Activated CD8-positive, alpha-beta memory T cell treated with anti-CD3 and anti-CD28 coated beads, Interleukin-2, amount 50 U/mL, for 1 hour (primary cell): ENCODE data around the gene MGAT3.
"Not testable (repeated sequence)": the region's sequence is repeated elsewhere in the genome, so short reads cannot be mapped to it uniquely, and the experiment has no call there.

Source experiments
- DNase-seq: peaks from one replicate; pipeline ENCODE4 v3.0.0-alpha.2; 2020; ENCODE audit errors: extremely low read depth

MGAT3 gene

GRCh38 chr22:39513791-39514190, 57.0 kb downstream of the MGAT3 start:
- no peak for DNase-seq

DNA sequence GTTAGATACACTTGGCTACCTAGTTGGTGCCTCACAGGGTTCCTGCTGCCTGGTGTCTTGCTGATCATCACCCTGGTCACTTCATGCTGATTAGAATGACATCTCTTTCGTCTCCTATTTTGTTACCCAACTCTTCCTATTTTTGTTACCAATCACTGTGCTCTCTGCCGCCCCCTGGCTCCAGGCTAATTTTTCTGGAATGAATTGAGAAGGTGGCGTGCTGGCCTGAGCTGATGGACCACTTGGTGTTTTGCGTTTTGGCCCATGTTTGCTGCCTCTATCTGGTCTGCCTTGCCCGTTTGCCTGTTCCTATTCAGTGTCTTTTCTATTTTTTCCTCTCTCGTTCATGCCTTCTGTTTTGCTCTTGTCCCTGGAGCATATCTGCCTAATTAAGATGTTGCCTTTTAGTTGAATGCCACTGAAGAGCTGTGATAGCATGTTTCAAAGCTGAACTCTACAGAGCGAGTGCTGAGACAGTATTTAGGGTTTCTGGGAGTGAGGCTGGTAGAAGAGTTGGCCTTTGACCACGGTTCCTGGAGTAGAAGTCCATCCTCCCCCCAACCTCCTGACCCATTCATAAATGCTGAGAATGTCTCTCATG, 57.7 kb downstream of the MGAT3 start:
- DNase-seq, result no peak

DNA sequence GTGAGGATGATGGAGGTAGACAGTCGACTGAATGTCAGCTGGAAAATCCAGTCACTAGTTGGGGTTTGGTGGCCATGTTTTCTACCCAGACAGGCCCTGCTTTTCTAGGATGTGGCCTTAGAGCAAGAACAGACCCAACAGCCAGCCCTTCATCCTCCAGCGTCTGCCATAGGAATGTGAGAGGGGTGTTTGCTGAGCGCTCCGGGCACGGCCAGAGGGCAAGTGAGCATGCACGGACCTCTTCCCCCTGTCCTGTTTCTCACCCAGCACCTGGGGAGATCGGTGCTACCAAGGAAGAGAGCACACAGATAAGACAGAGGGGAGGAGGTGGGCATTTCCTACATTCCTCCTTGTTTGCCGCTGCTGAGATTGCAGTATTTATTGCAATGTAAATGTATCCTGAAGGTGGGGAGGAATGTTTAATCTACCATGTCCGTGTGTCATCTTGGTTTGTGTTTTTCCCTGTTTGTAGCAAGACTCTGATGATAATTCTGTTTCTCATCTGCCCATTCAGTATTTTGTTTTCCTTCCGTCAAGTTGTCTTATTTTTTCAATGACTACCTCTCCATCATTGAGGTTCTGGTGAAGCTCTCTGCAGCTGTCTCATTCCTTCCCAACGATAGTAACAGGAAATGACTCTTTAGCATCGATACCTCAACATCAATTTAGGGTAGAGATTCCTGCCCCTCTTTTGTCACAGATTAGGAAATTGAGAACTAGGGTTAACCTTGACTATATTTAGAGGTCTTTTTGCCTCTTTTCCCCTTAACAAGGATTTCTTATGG, 58.6 kb downstream of the MGAT3 start:
- no peak for DNase-seq

- no peak for DNase-seq
These were observed 60.7 kb downstream of the MGAT3 start for GRCh38 chr22:39517470-39517869.

DNA sequence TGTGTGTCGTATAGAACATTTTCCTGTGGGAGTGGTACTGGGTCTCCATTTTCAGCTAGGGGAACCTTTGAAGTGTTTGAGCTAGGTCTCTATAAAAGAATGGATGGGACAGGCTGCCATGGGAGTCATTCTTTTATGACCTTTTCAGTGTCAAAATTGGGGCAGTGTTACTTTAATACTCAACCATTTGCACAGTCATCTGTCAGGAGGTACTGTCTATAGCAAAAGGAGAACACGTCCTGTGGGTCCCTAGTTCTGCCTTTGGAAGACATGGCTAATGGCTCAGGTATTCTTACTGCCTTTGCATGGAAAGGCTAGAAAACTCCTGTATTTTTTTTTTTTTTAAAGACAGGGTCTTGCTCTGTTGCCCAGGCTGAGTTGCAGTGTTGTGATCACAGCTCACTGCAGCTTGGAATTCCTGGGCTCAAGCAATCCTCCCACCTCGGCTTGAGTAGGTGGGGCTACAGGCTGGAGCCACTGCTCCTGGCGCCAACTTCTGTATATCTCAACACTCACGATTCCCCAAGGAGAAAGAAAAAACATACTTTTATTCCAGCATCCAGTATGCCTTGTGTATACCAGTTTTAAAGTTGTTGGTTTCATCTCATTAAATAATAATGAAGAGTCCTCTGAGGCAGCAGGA, 61.5 kb downstream of the MGAT3 start:
- DNase-seq, result no peak

DNA sequence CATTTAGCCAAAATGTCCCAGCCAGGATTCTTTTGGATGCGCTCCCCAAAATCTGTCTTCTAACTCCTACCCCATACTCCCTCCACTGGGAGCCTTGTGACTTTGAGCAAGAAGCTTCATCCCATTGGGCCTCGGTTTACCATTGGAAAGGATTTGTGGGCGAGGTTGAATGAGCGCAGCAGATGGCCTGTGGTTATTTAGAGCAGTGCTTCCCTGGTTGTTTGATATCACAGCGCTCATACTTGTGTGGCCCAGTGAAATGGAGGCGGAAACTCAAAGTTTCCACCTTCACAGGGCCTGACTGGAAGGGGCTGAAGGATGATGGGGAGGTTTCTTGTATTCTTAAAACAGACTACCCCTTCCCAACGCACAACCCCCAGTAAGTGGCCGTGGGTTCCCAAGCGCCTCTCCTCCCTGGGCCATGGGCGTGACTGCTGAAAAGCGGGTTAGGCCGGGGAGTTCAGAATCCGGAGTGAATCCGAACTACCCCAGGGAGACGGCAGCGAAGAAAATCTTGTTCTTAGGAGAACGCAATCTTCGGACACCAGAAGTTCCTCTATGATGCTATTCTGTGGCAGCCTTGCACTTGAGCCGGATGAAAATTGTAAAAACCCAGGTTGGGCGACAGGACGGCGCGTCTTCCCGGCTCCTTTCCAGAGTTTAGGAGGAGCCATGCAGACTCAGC, 62.3 kb downstream of the MGAT3 start:
- no peak for DNase-seq

DNA sequence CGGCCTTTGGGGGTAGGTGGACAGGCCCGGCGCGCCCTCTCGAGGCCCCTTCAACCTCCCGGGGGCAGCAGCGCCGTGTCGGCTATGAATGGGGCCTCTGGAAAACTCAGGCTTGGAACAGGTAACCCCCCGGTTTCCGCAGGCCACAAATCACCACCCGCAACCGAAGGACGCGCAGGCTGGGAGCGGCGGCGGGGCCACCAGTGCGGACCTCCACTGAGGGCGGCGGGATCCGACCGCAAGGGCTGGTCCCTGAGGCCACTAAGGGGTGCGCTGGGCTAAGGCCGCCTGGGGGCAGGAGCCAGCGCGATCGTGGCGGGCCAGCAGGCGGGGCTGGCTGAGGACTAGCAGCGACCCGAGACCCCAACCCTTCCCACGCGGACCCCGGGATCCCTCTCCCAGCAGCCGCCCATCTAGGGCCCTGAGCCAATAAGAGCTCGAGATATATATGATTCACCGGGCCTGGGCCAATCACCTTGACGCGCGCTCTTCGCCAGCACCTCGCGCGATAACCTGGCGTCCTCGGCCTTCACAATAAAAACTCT, 62.9 kb downstream of the MGAT3 start:
- no peak for DNase-seq

GRCh38 chr22:39520226-39521105, 63.7 kb downstream of the MGAT3 start, which contains the start of gene ATF4:
Gene ATF4 (plus strand): TSS chr22:39520562. CDS start chr22:39521446, 884 bp downstream.
- peak; percentile 98 for DNase-seq

GRCh38 chr22:39521106-39521885, 64.5 kb downstream of the MGAT3 start:
- DNase-seq, result not testable (repeated sequence)

GRCh38 chr22:39522091-39522490, 65.3 kb downstream of the MGAT3 start:
- not testable (repeated sequence) for DNase-seq

- DNase-seq, result no peak
These were observed 65.9 kb downstream of the MGAT3 start for GRCh38 chr22:39522567-39523300.

GRCh38 chr22:39524089-39524752, 67.4 kb downstream of the MGAT3 start:
- DNase-seq, result no peak

DNA sequence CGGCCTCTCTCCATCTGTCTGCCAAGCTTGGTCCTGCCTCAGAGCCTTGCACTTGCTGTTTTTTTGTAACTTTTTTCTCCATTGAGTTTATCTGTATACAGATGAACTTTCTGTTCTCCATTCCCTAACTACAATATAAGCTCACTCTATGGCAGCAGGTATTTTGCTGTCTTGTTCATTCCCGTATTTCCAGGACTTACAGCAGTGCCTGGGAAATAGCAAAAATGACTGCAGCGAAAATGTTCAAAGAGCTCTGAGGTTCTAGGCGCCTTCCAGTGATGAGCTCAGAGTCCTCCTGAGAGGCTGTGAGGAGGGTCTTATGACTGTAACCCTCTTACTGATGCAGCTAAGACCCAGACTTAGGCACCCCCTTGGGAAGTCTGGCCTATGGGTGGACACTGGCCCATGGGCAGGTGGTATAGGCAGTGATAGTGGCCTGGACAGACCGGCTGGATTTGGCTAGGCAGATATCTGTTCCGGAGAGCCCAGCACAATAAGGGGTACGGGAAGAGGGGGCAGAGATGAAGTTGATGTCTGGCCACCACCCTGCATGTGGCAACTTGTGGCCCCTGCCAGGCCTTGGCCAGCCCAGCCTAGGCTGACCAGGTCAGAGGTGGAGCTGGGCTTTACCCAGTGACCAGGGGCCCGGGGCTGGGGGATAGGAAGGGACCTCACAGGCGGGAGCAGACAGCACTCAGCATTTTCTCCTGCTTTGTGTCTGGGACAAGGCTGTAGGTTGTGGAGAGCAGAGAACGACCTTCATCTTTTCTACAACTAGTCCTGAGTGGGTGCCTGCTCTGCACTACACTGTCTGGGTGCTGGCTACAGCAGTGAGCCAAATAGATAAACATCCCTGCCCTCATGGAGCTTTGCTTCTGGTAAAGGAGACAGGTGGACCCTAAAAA, 68.2 kb downstream of the MGAT3 start:
- DNase-seq, result no peak

DNA sequence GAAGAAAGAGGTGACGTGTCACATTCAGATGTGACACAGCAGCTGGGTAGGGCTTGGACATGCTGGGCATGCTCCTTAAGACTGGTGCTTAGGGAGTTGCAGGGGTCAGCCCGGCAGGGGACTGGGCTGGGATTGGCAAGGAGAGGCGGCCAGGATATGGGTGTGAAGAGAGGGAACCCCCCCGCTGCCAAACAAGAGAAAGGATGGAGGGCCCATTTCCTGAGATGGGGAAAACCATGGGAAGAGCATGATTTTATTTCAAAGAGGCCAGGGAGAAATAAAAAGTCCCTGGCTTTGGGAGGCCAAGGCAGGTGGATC, 68.8 kb downstream of the MGAT3 start:
- no peak for DNase-seq

- DNase-seq, result no peak
These were observed 69.9 kb downstream of the MGAT3 start for GRCh38 chr22:39526736-39527171.

GRCh38 chr22:39527481-39527961, 70.7 kb downstream of the MGAT3 start:
- no peak for DNase-seq

GRCh38 chr22:39528080-39528661, 71.4 kb downstream of the MGAT3 start:
- DNase-seq, result no peak
